NCI-H2196 treated with DMSO at 0.1 percent for 48 hours (cell line): ENCODE data around the gene ZNF273.
"Not testable (repeated sequence)": the region's sequence is repeated elsewhere in the genome, so short reads cannot be mapped to it uniquely, and the experiment has no call there.

Experiments used
- DNase-seq: peaks from one replicate; lab custom pipeline; 2025; ENCODE audit not compliant: unreplicated experiment; lab: John Stamatoyannopoulos, UW

ZNF273 gene

DNA sequence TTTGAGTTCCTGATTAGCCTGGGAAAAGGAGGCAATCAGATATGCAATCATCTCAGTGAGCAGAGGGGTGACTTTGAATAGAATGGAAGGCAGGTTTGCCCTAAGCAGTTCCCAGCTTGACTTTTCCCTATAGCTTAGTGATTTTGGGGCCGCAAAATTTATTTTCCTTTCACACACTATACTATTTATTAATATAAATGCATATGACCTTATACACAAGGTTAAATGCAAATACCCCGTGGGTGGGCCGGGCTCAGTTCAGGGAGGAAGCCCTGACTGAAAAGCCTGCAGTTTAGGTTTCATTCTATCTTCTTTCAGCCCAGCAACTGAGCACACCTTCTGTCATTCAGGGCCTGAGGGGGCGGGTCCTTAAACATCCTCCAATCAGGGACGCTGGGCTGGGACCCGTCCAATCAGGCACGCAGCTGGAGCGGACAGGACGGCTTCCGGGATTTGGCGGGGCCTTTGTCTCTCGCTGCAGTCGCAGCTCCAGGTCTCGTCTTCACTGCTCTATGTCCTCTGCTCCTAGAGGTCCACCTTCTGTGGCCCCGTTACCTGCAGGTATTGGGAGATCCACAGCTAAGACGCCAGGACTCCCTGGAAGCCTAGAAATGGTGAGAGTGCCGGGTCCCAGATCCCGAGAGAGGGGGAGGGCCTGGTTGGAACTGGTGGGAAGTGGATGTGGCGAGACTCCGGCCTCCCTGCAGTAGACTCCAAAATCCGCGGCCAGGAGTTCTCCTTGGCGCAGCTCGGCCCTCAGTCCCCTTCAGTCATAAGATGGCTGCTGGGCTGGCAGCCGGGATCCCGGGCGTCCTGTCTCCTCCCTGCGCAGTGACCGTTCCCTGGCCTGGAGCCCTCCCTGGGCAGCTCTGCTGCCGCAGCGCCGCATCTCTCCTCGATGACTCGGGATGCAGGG lies at the start of gene ZNF273:
ZNF273 (plus strand) TSS at position 468 of the 916 bp plus-strand sequence; CDS start at position 513, 45 bp downstream.
- peak; percentile 77 for DNase-seq

DNA sequence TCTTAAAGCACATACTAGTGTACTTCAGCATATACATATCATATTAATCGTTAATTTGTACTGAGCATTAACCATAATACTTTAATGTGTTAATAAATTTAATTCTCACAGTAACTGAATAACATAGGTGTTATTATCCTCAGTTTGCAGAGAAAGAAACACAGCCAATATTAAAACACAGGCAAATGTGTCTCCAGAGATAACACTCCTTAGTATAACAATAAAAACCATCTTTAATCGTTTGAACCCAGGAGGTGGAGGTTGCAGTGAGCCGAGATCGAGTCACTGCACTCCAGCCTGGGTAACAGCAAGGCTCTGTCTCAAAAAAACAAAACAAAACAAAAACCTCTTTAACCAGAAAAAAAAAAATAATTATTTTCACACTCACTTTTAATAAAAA lies 49.4 kb upstream of the ZNF273 start:
- DNase-seq, result no peak

DNA sequence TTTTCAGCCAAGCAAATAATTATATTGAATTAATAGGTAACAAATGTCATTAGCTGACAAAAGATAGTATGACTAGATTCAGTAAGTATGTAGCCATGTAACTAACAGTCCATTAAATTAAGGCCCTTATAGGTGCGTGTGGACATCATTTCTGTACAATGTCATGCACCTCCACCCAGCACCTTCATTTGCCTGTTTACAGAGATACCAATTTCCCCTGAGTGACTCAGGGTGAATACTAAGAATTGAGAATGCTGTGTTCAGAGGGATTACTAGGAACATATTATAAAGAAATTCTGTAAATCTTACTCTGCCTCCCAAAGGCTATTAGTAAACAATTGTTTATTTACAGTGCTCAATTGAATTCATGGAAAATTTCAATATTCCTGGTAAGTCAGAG lies 48.1 kb upstream of the ZNF273 start:
- no peak for DNase-seq

DNA sequence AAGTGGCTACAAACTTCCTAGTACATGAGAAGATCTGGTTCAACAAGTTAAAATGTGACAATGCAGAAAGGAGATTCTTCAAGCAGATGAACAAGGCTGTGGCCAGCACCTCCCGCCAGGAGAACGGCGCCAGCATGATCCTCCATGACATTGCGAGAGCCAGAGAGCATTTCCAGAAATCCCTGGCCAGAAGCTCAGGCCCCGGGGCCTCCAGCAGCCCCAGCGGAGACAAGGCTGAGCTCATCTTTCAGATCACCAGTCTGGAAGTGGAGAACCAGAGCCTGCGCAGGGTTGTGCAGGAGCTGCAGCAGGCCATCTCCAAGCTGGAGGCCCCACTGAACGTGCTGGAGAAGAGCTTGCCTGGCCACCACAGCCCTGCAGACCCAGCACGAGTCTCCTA lies 40.1 kb upstream of the ZNF273 start:
- DNase-seq, result no peak

DNA sequence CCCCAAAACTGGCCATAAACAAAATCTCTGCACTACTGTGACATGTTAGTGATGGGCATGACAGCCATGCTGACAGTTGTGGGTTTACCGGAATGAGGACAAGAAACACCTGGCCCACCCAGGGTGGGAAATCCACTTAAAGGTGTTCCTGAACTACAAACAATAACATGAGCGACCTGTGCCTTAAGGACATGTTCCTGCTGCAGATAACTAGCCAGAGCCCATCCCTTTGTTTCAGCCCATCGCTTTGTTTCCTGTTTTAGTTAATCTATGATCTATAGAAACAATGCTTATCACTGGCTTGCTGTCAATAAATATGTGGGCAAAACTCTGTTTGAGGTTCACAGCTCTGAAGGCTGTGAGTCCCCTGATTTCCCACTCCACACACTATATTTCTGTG lies 39.5 kb upstream of the ZNF273 start:
- not testable (repeated sequence) for DNase-seq

DNA sequence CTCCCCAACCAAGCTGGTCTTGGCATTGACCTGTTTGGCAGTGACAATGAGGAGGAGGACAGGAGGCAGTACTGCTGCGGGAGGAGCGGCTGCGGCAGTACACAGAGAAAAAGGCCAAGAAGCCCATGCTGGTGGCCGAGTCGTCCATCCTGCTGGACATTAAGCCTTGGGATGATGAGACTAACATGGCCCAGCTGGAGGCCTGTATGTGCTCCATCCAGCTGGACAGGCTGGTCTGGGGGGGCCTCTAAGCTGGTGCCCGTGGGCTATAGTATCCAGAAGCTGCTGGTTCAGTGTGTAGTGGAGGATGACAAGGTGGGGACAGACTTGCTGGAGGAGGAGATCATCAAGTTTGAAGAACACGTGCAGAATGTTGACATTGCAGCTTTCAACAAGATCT lies 39.1 kb upstream of the ZNF273 start:
- DNase-seq, result no peak

GRCh38 chr7:64867863-64868440 lies 35.1 kb upstream of the ZNF273 start:
- DNase-seq, result no peak

DNA sequence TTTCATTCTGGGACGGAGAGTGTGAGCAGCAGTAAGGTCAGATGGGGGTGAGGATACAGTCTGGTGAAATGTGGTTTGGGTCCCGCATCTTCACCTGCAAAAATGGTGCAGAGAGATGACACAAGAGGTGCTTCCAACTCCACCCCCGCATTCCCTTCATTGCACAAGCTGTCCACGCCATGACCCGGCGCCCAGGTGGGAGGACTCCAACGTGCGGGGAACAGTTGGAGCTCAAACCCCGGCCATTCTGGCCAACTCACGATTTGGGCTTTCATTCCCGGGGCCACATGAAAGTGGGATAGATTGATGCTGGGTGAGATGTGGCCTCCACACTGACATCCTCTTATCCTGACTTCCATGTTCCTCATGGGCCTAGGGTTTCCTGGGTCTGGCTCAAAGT lies 34.6 kb upstream of the ZNF273 start:
- no peak for DNase-seq

- DNase-seq, result no peak
These were observed 33.9 kb upstream of the ZNF273 start for GRCh38 chr7:64869121-64869725.

DNA sequence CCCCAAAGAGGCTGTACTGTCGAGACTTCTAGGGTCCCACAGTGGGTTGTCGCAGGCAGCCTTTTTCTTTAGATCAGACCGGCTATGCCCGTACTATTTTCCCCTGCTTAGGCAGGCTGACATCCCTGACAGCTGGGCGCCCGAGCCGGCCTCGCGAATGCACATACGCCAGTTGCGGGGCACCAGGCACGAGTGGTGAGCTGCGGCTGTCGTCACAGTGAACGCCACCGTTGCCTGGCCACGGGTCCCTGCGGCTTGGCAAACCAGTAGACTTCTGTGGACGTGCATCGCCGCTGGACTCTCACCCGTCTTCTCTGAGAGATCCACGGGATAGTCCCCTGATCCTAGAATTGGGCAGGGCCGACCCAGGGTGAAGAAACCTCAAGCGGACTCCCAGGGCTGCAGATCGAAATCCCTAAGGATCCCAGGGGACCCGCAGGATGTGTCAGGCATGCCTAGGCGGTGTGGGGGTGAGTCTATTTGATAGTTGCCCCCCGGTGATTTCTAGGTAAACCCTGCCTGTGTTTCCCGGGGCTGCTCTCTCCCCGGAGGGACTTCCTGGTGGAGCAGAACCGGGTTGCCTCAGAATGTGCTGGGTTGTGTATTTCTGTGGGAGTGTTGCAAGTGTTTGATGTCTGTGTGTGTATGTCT lies 33.0 kb upstream of the ZNF273 start:
- no peak for DNase-seq

GRCh38 chr7:64870656-64871055 lies 32.4 kb upstream of the ZNF273 start:
- no peak for DNase-seq

DNA sequence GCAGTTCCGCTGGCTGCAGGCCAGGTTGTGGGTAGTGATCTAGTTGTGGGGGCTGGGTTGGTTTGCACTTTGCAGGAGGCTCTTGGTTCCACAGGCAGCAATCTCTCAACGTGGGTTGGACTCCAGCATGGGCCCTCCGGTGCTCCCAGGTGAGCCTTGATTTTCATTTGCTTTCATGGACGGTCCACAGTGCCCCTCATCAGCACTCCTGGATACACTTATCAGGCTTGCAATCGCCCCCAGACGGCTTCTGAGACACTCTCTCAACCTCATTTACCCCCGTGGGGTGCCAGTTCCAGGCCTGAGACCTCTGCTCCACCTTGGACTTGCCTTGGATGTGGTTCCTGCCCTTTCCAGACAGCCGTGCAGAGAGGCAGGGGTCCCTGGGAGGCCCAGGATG lies 31.3 kb upstream of the ZNF273 start:
- DNase-seq, result no peak

DNA sequence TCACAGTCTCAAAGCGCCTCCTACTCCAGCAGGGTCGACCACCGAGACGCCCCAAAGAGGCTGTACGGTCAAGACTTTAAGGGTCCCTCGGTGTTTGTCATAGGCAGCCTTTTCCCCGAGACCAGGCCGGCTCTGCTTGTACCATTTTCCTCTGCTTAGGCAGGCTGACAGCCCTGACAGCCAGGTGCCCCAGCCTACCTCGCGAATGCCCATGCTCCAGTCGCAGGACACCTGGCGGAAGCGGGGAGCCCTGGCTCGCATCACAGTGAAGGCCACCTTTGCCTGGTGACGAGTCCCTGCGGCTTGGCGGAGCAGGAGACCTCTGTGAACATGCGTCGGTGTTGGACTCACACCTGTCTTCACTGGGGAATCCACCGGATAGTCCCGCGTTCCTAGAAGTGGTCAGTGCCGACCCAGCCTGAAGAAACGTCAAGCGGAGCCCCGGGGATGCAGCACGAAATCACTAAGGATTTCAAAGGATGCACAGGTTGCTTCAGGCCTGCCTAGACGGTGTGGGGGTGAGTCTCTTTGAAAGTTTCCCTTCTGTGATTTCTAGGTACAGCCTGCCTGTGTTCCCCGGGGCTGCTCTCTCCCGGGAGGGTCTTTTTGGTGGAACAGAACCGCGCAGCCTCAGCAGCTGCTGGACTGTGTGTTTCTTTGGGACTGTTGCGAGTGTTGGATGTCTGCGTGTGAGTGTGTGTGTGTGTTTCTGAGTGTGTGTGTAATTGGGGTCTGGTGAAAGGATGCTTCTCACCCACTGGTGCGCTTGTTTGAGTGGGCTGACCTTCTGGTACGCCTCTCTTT lies 30.5 kb upstream of the ZNF273 start:
- DNase-seq, result no peak

DNA sequence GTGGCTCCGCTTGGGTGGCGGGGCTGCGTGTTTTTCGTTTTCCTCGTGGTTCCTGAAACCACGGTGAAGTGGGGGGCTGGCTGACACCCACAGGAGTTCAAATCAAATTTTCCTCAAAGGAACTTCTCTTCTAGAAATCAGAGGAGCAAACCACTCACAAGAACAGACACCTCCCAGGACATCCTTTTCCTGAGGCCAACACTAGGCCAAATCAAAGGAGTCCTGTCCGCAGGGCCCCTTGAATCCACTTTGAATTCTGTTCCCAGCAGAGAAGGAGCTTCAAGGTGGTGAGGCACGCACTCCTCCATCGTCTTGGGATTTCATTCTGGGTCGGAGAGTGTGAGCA lies 29.9 kb upstream of the ZNF273 start:
- DNase-seq, result no peak

GRCh38 chr7:64873517-64873916 lies 29.6 kb upstream of the ZNF273 start:
- DNase-seq, result no peak

DNA sequence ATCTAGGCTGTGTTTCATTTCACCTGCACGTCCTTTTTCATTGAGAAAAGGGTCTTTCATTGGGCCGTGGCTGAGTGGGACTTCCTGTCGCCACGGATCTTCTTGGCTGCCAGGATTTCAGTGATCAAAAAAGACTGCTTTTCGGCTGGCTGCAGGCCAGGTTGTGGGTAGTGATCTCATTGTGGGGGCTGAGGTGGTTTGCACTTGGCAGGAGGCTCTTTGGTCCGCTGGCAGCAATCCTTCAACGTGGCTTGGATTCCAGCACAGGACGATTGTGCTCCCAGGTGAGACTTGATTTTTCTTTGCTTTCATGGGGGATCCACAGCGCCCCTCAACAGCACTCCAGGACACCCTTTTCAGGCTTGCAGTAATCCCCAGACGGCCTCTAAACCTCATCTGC lies 29.0 kb upstream of the ZNF273 start:
- no peak for DNase-seq

DNA sequence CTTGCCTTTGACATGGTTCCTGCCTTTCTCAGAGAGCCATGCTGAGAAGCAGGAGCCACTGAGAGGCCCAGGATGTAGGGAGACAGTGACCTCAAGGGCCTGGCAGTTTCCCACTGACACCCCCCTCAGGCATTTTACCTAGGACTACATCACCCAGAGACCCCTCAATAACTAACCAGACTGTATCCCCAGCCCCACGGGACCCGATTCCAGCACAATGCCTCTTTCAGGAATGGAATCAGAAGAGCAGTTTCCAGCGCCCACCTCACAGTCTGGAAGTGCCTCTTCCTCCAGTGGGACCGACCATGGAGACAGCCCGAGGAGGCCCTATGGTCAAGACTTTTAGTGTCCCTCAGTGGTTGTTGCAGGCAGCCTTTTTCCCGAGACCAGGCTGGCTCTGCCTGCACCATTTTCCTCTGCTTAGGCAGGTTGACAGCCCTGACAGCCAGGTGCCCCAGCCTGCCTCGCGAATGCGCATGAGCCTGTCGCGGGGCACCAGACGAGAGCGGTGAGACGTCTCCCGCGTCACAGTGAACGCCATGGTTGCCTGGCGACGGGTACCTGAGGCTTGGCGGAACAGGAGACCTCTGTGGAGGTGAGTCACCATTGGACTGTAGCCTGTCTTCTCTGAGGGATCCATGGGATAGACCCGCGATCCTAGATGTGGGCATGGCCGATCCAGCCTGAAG lies 28.4 kb upstream of the ZNF273 start:
- DNase-seq, result no peak

DNA sequence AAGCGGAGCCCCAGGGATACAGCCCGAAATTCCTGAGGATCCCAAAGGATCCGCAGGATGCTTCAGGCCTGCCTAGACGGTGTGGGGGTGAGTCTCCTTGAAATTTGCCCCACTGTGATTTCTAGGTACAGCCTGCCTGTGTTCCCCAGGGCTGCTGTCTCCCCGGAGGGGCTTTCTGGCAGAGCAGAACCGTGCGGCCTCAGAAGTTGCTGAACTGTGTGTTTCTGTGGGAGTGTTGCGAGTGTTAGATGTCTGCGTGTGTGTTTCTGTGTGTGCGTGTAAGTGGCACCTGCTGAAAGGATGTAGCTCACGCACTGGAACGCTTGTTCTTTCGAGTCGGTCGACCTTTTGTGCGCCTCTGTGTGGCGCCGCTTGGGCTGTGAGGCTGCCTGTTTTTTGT lies 27.8 kb upstream of the ZNF273 start:
- DNase-seq, result no peak

- DNase-seq, result no peak
These were observed 27.2 kb upstream of the ZNF273 start for GRCh38 chr7:64875658-64876406.
